ENCODE results near the gene ELANE. TPM values are rescaled to one million over a fixed set of nuclear protein-coding genes. Genes with fewer than 3 reads are reported as not detected.

ELANE gene
- total and polyA plus RNA-seq, 9 of the 15 experiments (the other 6 are each of a cell fraction or from before 2014, with no cell fraction given) = not detected

- TF ChIP-seq NR2C1 (IDR thresholded peaks at IDR 0.05) = no peak
- no peak for TF ChIP-seq NR2C1 (tag; IDR thresholded peaks at IDR 0.05)
- TF ChIP-seq CTBP1 (IDR thresholded peaks at IDR 0.05; ENCODE audit: borderline replicate concordance) = no peak
- no peak for TF ChIP-seq ZNF280B (CRISPR knock-in tag; IDR thresholded peaks at IDR 0.05)
- TF ChIP-seq SIX5 (IDR thresholded peaks at IDR 0.05; ENCODE audit: borderline replicate concordance in 1 of 2, insufficient read depth in 1 of 2, low read depth in 1 of 2, low read length in 2 of 2) = no peak
- TF ChIP-seq ZNF316 (IDR thresholded peaks at IDR 0.05) = no peak
- no peak for TF ChIP-seq TAL1 (IDR thresholded peaks at IDR 0.05)
- TF ChIP-seq HOXB6 (CRISPR knock-in tag; IDR thresholded peaks at IDR 0.05; ENCODE audit: borderline replicate concordance) = no peak
- TF ChIP-seq RBM22 (IDR thresholded peaks at IDR 0.05; ENCODE audit: low read depth, low read length, poor library complexity, severe bottlenecking) = no peak
- no peak for TF ChIP-seq TBL1XR1 (IDR thresholded peaks at IDR 0.05; ENCODE audit: low read length in 2 of 2)
- 0 out of 2 replicates have a peak, but pooled peaks have one; percentile 16 for TF ChIP-seq GATA2 (CRISPR knock-in tag; IDR thresholded peaks at IDR 0.05)
- no peak for TF ChIP-seq PHF20 (IDR thresholded peaks at IDR 0.05; ENCODE audit: partially characterized antibody)
- TF ChIP-seq LARP7 (IDR thresholded peaks at IDR 0.05) = no peak
- TF ChIP-seq VEZF1 (CRISPR knock-in tag; IDR thresholded peaks at IDR 0.05) = peak; percentile 39
- peak; percentile 81 for TF ChIP-seq CBFA2T3 (IDR thresholded peaks at IDR 0.05)
- no peak for TF ChIP-seq POLR2A (conservative IDR thresholded peaks at IDR 0.05)
- TF ChIP-seq BCOR (IDR thresholded peaks at IDR 0.05) = peak; percentile 97
- no peak for TF ChIP-seq BHLHE40 (IDR thresholded peaks at IDR 0.05; ENCODE audit: low read length)
- TF ChIP-seq CBX5 (IDR thresholded peaks at IDR 0.05; ENCODE audit: borderline replicate concordance, low read depth) = no peak
- TF ChIP-seq KDM1A (IDR thresholded peaks at IDR 0.05) = peak; percentile 83 to 90
- peak; percentile 59; the same call in 1 of the 2 replicates for TF ChIP-seq ADNP (tag; IDR thresholded peaks at IDR 0.05)
- peak; percentile 44 for TF ChIP-seq EGR1 (conservative IDR thresholded peaks at IDR 0.05)
- TF ChIP-seq HMGN3 (IDR thresholded peaks at IDR 0.05; ENCODE audit: borderline replicate concordance, extremely low read depth, insufficient read length, low read depth, low read length) = no peak
- no peak for TF ChIP-seq TFAP4 (CRISPR knock-in tag; IDR thresholded peaks at IDR 0.05; ENCODE audit: borderline replicate concordance)
- TF ChIP-seq NCOA2 (IDR thresholded peaks at IDR 0.05; ENCODE audit: partially characterized antibody in 2 of 2) = no peak
- TF ChIP-seq CHD1 (IDR thresholded peaks at IDR 0.05; ENCODE audit: low read length) = no peak
Measured at GRCh38 chr19:831407-832369, 20.4 kb upstream of the ELANE start (continued).
